SKM-1 (cell line): ENCODE measurements around the gene RPL28.

Source experiments
- DNase-seq: peaks from one replicate; lab custom pipeline; 2025; ENCODE audit not compliant: unreplicated experiment; lab: John Stamatoyannopoulos, UW

RPL28 gene

DNA sequence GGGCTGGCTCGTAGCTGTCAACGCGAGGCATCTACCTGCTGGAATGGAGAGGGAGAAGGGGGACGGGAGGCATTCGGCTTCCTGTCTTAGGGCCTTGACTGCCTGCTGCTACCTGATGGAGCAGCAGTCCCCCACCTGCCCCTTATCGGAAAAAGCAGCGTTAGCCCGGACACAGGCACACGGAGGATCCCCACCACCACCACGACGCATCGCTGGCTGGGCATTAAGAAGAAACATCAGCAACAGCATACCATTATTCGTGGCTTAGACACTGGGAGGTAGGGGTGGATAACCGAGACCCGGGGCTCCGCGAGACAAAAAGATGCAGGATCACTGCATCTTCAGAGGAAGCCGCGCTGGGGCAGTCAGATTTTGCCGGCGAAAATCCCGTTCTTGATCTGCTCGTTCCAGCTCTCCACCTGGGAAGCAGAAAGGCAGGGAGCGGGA is 32.4 kb upstream of the RPL28 start:
- no peak for DNase-seq

DNA sequence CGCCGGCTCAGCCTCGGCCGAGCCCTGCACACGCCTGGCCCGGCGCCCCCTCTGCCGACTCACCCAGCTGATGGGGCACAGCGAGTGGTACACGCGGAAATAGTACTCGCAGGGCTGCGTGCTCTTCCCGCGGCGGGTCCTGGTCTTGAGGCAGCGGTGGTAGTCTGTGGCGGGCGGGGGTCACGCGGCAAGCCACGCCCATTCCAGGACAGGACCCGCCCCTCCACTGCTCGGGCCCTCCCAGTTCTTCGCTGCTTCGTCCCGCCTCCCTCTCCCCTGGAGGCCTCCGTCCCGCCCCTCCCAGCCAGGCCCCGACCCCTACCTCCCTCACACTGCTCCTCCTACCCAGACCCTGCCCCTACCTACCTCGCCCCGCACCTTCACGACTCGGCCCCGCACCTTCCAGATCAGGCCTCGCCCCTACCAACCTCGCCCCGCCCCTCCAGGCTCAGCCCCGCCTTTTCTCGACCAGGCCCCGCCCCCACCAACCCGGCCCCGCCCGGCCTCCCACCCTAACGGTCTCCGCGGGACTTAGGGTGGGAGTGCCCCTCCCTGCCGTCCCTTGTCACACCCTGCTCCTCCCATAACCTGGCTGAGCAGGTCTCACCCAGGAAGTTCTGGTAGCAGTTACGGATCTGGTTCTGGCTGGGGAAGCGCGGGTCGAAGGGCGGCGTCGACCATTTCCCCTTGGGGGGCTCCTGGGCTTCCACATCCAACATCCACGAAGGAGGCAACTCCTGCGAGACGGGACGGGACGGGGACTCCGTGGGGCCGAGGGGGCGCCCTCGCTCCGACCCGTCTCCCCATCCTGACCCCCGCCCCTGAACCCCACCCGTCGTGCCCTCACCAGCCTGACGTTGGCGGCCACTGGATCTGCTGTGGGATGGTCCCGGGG is 31.7 kb upstream of the RPL28 start:
- DNase-seq: no peak

DNA sequence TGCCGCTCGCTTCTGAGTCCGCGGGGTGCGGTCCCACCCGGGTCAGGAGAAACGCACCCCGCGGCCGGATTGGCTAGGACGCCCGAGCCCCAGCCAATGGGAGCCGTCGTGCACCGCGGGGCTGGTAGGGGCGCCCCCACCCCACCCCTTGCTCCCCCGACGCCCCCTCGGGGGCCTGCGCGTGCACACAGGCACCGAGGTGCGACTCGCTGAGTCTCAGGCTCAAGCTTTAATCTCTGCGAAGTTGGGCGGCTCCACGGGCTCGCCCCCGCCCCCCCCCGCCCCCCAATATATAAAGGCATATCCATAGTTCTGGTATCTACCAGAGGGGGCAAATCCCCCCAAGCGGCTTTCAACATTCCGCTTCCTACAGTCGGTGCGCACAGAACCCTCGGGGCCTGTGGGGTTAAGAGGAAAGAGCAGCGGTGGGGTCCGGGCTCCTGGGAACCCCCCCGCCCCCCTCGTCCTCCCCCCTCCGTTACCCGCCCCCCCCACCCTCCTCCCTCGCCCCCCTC is 31.0 kb upstream of the RPL28 start, which contains the start of gene COX6B2:
COX6B2 (minus strand) TSS at position 22 of the 515 bp plus-strand sequence. CDS start 198 bp downstream, outside the sequence.
- no peak for DNase-seq

DNA sequence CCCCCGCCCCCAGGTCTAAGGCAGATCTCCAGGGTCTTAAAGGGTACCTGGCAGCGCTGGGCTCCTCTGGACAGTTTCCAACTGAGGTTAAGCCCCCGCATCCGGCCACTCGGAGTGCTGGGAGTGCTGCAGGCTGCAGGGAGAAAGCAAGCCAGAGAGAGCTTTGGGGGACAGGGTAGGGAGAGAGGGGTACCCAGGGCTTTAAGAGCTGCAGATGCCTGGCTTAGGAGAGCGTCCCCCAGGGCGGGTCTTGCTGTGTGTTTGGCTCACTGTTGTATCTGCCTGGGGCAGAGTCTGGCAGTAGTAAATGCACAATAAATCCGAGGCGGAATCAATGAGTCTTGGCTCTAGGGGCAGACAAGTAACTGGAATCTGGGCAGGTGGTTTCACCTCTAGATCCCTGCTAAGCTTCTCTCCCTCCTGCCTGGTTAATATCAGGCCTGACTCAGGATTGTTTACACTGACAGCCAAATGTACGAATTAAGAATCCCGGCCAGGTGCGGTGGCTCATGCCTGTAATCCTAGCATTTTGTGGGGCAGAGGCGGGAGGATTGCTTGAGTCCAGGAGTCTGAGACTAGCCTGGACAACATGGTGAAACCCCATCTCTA is 30.4 kb upstream of the RPL28 start:
- no peak for DNase-seq

DNA sequence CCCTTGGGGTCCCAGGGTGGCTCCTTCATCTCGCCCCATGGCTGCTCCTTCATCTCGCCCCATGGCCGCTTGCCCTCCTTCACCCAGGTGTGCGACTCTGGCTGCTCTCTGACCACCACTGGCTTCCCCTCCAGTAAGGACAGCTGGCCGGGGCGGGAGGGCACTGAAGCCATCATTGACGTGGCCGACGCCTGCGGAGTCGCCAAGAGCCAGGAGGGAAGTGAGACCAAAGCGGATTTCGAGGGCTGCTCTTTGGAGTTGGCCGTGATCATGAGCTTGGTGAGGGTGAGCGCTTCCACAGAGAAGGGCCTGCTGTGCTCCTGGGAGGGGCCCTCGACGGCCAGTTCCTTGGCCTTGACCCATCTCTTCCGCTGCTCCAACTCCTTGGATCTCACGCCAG is 27.2 kb upstream of the RPL28 start:
- DNase-seq: no peak

DNA sequence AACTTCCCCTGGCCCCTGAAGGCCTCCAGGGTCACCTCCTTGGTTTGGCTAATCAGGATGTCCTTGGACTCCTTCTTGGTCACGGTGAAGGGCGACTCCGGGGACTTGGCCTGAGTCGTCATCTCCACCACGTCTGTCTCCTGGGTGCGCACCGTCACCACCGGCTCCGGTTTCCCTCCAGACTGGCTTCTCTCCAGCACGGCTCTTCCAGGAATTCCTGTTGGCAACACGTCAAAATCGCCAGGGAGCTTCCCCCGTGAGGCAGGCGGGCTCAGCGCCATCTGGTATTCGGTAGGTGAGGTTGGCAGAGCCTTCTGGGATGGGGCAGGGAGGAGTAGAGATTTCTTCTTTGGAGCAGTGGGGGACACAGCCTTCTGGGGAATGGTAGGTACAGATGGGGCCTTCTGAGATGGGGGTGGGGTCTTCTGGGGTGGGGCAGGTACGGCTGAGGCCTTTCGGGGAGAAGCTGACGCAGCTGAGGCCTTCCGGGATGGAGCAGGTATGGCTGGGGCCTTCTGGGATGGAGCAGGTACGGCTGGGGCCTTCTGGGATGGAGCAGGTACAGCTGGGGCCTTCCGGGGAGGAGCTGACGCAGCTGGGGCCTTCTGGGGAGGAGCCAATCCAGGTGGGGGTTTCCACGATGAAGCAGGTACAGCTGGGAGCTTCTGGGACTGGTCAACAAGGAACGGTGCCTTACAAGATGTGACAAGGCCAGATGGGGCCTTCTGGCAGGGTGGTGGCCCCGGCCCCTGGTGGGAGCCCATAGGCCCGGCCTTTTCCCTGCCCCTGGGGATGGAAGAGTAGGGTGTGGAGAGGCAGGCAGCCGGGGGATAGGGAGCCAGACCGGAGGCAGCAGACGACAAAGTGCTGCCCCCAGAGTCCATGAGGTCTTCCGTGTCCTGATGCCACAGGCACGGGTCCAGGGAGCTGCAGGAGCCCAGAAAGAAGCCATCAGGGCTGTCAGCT is 26.5 kb upstream of the RPL28 start:
- no peak for DNase-seq

DNA sequence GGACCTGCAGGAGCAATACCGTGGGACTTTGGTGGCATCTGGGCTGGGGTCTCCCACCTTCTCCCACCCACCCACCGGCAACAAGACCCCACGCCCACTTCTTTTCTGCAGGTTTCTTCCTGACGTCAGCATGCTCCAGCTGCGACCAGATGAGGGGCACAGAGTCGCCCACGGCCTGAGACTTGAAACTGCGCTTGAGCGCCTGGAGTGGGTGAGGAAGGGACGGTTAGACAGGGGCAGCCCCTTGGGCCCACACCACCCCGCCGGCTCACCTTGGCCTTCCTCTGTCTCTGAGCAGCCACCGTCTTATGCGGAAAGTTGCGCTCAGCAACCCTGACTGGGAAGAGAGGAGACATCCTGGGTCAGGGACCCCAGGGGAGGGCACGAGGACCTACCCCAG is 24.8 kb upstream of the RPL28 start:
- no peak for DNase-seq

DNA sequence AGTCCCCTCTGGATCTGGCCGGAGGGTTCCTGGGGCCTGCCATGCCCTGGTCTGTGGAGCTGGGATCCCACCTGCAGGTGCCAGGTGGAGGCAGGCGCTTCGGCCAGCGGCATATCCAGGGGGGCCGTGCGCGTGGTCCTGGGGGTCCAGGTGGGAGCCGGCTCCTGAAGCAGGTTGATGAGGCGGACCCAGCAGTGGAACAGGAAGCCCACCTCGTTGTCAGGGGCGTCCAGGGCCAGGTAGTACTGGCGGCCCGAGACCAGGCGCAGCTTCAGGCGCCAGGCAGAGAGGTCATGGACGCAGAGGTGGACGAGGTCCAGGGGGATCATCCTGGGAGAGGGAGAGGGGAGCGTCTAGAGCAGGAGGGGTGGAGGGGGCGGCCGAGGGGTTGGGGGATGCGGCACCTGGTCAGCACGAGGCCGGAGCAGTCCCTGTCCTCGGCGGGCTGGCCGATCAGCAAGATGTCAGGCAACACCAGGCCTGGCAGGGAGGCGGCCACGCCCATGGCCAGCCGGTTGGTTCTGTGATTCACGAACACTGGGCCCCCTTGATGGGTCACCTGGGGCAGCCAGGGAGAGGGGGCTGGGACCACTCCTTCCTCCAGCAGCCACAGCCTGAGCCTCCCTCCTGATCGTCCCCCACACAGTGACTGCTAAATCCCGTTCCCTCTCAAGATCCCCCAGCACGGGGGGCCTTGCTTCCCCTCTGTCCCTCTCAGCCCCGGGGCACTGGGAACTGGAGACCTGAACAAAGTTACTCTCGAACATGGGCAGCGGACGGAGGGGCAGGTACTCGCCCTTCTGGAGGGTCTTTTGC is 23.4 kb upstream of the RPL28 start:
- no peak for DNase-seq

DNA sequence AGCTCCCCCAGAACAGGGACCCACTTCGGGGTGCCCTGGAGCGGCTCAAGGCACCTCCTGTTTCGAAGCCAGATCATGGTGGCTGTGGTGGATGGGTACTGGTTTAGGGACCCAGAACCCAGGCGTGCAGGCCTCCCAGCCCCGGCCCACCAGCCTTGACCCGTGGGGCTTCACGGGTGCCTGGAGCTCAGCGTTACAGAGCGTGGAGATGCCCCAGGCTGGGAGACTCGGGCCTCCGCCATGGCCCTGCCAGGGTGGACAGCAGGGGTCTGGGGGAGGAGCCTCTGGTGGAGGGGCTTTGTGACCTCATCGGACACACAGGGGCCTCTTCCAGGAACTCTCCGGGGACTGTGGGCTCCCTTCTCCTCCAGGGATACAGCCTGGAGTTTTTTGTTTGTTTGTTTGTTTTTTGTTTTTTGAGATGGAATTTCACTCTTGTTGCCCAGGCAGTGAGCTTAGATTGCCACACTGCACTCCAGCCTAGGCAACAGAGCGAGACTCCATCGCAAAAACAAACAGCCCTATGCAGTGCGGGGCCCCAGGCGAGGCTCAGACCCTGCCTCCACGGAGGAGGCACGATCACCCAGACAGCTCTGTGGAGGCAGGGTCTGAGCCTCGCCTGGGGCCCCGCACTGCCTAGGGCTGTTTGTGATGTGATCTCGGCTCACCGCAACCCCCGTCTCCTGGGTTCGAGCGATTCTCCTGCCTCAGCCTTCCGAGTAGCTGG is 22.6 kb upstream of the RPL28 start, which contains the start of gene GARIN5B:
GARIN5B (minus strand) TSS at position 271 of the 727 bp plus-strand sequence; CDS start at position 77, 194 bp downstream.
- DNase-seq: no peak

DNA sequence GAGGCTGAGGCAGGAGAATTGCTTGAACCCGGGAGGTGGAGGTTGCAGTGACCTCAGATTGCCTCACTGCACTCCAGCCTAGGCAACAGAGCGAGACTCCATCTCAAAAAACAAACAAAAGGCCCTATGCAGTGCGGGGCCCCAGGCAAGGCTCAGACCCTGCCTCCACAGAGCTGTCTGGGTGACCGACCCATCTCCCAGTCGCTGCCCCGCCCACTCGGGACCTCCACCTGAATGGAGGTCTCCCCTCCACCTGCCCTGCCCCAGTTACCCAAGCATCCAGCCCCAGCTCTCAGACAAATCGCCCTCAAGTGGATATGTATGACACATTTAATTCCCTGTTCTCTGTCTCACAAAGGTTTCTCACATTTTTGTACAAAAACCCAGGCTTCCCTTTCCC is 20.5 kb upstream of the RPL28 start:
- no peak for DNase-seq

DNA sequence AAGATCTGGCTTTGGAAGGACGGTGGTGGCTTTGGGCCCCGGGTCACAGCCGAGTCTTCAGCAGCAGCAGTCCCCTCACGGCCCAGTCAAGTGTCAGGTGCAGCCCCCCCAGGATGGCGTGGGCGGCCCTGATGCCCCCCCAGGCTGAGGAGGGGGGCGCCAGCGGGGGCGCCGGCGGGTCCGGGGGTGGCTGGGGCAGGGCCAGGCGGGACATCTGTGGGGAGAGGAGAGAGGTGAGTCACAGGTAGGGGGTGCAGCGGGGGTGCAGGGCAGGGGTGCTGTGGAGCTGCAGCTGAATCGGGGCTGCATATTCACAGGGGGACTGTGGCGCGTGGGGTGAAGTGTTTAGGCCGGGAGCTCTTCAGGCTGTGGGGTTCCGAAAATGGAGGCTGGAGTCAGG is 19.8 kb upstream of the RPL28 start:
- no peak for DNase-seq

DNA sequence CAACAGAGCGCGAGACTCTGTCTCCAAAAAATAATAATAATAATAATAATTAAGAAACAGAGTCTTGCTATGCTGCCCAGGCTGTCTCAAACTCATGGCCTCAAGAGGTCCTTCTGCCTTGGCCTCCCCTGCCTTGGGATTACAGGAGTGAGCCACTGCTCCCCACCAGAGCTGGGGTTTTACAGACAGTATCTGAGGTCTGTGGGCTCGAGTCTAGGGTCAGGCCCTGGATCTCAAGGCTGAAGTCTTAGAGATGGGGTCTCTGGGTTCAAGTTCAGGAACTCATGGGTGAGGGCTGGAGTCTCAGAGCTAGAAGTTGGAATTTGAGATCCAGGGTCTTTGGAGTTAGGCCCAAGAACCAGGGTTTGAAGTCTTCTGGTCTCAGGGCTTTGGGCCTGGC is 18.9 kb upstream of the RPL28 start:
- no peak for DNase-seq

DNA sequence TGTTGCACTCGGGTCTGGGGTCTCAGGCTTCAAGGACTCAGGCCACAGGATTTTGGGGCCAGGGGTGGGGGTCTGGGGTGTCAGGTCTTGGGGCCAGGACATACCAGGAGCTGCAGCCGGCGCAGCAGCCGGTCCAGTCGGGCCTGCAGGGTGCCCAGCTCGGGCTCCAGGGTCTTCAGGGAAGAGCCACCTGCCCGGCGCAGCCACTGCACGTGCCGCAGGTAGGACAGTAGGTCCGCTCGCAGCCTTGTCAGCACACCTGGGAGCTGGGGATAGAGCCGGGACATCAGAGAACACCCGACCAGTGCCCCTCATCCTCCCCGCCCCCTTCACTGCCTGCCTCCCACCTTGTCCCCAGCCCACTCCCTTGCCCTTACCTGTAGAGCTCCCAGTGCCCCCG is 17.6 kb upstream of the RPL28 start:
- DNase-seq: no peak

DNA sequence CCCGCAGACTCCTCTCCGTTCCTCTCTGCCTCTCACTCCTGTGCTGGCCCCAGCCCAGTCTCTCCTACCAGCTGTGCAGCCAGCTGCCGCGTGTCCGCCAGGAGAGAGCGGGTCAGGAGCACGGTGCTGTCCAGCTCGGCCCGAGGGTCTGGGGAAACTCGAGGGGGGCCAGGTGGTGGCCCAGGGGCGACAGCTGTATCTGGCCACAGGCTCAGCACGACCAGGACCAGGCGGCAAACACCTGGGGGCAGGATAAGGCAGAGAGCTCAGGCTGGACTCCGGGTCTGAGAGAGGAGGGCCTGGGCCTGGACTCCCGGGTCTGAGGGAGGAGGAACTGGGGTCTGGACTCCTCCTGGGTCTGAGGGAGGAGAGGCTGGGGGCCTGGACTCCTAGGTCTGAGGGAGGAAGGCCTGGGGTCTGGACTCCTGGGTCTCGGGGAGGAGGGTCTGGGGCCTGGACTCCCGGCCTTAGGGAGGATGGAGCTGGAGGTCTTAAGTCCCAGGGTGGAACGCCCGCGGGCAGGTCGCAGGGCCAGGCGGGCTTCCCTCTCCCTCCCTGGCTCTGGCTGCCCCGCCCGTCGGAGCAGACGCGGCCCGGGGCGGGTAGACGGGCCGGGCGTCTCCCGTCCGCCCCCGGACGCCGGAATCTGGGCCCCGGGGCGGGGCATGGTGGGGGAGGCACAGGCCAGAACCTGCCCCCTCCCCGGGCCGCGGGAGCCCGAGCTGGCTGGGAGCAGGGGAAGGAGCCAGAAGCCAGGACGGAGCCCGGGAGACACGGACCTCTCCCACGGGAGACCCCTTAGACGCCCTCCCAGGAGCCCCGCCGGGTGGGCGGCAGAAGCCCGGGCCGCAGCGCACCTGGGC is 16.8 kb upstream of the RPL28 start:
- no peak for DNase-seq

DNA sequence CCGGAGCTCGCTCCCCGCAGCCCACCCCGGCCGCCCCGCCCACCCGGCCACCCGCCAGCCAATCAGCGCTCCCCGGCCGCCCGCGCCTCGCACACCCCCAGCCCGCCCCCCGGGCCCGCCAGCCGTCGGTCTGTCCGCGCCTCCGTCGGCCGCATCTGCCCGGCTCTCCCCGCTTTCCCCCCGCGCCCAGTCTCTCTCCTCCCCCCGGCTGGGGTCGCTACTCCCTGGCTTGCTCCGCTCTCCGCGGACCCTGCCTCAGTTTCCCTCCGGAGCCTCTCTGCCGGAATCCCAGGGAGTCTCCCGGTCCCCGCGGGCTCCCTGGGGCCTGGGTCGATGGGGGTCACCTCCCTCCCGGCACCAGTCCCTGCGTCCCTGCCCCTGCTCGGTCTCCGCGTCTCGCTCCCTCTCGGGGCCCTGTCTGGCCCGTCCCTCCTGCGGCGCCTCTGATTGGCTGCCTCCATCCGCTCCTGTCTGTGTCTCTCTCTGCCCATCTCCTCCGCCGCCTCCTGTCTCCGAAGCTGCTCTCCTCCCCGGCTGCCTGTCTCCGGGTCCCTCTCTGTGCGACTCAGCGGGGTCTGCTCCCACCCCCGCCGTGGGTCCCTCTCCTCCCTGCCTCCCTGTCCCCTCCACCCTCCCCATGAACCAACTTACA is 16.0 kb upstream of the RPL28 start:
- no peak for DNase-seq

DNA sequence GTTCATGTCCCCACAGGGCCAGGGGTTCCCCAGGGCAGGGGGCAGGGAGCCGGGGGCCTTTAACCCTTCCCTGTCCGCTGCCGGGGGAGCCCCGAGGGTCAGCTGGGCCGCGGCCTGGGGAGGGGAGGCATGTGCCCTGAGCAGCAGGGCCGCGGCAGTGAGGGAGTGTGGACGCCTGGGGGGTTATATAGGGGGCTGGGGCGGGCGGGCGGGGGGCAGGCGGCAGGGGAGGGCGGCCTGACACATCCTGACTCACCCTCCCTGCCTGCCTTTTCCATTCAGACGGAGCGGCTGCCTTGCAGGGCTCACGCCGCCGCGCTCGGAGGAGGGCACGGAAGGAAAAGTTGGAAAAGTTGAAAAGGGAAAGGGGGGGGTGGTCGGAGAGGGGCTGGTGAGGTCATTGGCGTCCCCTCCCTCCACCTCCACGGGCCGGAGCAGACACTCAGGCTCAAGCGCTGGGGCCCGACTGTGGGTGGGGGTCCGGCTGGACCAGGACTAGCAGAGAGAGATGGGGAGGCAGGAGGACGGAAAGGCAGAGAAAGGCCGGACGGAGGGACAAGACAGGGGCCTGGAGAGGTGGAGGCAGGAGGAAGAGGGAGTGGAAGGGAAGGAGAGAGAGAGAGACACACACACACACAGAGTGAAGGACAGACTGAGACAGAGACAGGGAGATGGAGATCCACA is 15.3 kb upstream of the RPL28 start, which contains the start of gene IL11:
IL11 (minus strand) TSS at position 159 of the 684 bp plus-strand sequence; CDS start at position 6, 153 bp downstream.
- DNase-seq: no peak
